Activated CD4-positive, alpha-beta T cell treated with anti-CD3 and anti-CD28 coated beads for 36 hours (primary cell): ENCODE results near the gene ZNF780A. TPM values are rescaled to one million over a fixed set of nuclear protein-coding genes. Genes with fewer than 3 reads are reported as not detected.
A peak's percentile ranks its signal among the peaks of the same experiment; 100 is the strongest.
"Not testable (repeated sequence)": the region's sequence is repeated elsewhere in the genome, so short reads cannot be mapped to it uniquely, and the experiment has no call there.

Experiments used
- ATAC-seq: fragments of 200-7000 bp; cut with Tn5 transposase; one replicate; pipeline ENCODE4 v1.10.0; 2021; ENCODE audit warnings: mild to moderate bottlenecking, moderate library complexity
- CTCF ChIA-PET: fragments of 350-600 bp; sonication (Branson Sonifier 250); formaldehyde crosslinking; loops from one replicate; lab custom pipeline; 2021; ENCODE audit warnings: antibody characterized with exemption; lab: Charles Lee
- POLR2A ChIA-PET: fragments of 350-600 bp; sonication (Branson Sonifier 250); formaldehyde crosslinking; loops from one replicate; lab custom pipeline; 2021; ENCODE audit warnings: antibody characterized with exemption, inconsistent platforms; lab: Charles Lee
- DNase-seq: peaks from one replicate; pipeline ENCODE4 v3.0.0-alpha.2; 2020
- H3K27ac Mint-ChIP-seq: one replicate; pipeline ENCODE4 v1.8.0; 2021; ENCODE audit warnings: mixed read lengths
- H3K27me3 Mint-ChIP-seq: one replicate; pipeline ENCODE4 v1.8.0; 2021; ENCODE audit warnings: mixed read lengths
- H3K36me3 Mint-ChIP-seq: one replicate; pipeline ENCODE4 v1.8.0; 2021; ENCODE audit warnings: low read depth, mixed read lengths
- H3K4me1 Mint-ChIP-seq: one replicate; pipeline ENCODE4 v1.8.0; 2021; ENCODE audit warnings: mixed read lengths
- H3K4me3 Mint-ChIP-seq: one replicate; pipeline ENCODE4 v1.8.0; 2021; ENCODE audit warnings: mild to moderate bottlenecking, moderate library complexity, mixed read lengths
- H3K9me3 Mint-ChIP-seq: one replicate; pipeline ENCODE4 v1.8.0; 2021; ENCODE audit warnings: low read depth, mixed read lengths
- intact Hi-C, 2 experiments: fragments of 100-400 bp; cut with DNase I in 1 of 2; cut with micrococcal nuclease in 1 of 2; formaldehyde crosslinking; loops; one replicate each; pipeline versions ENCODE4 v1.14.2 to v1.15.1; 2022 to 2024; cut with DNase I, micrococcal nuclease
- total RNA-seq, 2 experiments: library from RNA; stranded (reverse); gene quantifications; one replicate each; pipeline ENCODE4 v1.2.3, GENCODE V29; 2021

Gene ZNF780A
- total RNA-seq, 2 experiments from 2014 or later = 19.2 to 19.4 TPM

DNA sequence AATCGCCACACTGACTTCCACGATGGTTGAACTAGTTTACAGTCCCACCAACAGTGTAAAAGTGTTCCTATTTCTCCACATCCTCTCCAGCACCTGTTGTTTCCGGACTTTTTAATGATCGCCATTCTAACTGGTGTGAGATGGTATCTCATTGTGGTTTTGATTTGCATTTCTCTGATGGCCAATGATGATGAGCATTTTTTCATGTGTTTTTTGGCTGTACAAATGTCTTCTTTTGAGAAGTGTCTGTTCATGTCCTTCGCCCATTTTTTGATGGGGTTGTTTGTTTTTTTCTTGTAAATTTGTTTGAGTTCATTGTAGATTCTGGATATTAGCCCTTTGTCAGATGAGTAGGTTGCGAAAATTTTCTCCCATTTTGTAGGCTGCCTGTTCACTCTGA, 23.4 kb upstream of the ZNF780A start:
- H3K9me3 Mint-ChIP-seq, H3K36me3 Mint-ChIP-seq, ATAC-seq, intact Hi-C loops, CTCF ChIA-PET, H3K4me3 Mint-ChIP-seq, H3K27ac Mint-ChIP-seq, H3K4me1 Mint-ChIP-seq, POLR2A ChIA-PET, DNase-seq: not testable (repeated sequence)
- peaks cover 11% of the 10 kb centered on the region for H3K27me3 Mint-ChIP-seq

DNA sequence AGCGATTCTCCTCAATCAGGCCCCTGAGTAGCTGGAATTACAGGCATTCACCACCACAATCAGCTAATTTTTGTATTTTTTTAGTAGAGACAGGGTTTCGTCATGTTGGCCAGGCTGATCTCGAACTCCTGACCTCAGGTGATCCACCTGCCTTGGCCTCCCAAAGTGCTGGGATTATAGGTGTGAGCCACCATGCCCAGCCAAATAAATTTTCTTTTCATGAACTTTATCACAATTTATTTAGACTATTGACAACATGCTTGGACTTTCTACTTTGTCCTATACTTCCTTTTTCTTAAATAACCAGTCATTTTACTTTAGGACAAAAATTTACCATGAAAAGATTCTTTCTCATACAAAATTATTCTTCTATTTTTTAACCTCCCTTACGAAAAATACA, 21.5 kb upstream of the ZNF780A start:
- ATAC-seq, DNase-seq, CTCF ChIA-PET, H3K4me3 Mint-ChIP-seq, POLR2A ChIA-PET, H3K4me1 Mint-ChIP-seq, intact Hi-C loops, H3K9me3 Mint-ChIP-seq, H3K27ac Mint-ChIP-seq, H3K36me3 Mint-ChIP-seq: not testable (repeated sequence)
- H3K27me3 Mint-ChIP-seq = peaks cover 11% of the 10 kb centered on the region

DNA sequence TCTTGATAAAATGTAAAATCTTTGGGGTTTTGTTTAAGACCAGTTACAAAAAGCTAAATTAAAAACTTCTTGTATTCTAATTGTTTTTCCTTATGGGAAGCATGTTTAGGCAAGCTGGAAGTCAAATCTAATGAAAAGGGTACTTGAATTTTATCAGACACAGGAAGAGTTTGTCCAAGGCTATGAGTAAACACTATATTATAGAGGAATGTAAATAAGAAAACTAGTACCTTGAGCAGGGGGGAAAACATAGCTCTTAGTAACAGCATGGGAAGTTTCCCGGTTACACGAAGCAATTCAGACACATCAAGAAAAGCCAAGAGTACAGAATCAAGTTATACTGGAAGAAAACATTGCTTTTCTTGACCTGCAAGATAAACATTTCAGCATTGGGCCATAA, 19.8 kb upstream of the ZNF780A start:
- Mint-ChIP-seq H3K36me3 (no peaks in the 10 kb centered on the region), H3K9me3 (peaks cover 2% of the 10 kb centered on the region), H3K27me3 (peaks cover 8% of the 10 kb centered on the region), H3K4me3 (no peak overlapping the region), H3K4me1 (no peaks in the 10 kb centered on the region), H3K27ac (no peak overlapping the region)
- ATAC-seq = no peak
- ChIA-PET CTCF (interaction anchor here (0.8 to 1.6 kb wide), 4 partner anchors 20 to 56 kb away, joined by 3 to 5 read pairs (median 3); partner anchors contain the start of gene ZNF780A), POLR2A (no interaction called here)
- intact Hi-C loops = no loop called here
- DNase-seq = no peak

- no peaks in the 10 kb centered on the region for H3K9me3 Mint-ChIP-seq
- H3K27me3 Mint-ChIP-seq = no peaks in the 10 kb centered on the region
- DNase-seq (no peak), ATAC-seq (no peak)
- ChIA-PET POLR2A (no interaction called here), CTCF (no interaction called here)
- H3K27ac Mint-ChIP-seq = no peak overlapping the region
- intact Hi-C loops = no loop called here
- no peak overlapping the region for H3K4me3 Mint-ChIP-seq
- H3K36me3 Mint-ChIP-seq = no peaks in the 10 kb centered on the region
- H3K4me1 Mint-ChIP-seq = no peaks in the 10 kb centered on the region
These were observed 14.0 kb upstream of the ZNF780A start for GRCh38 chr19:40104754-40105153.

DNA sequence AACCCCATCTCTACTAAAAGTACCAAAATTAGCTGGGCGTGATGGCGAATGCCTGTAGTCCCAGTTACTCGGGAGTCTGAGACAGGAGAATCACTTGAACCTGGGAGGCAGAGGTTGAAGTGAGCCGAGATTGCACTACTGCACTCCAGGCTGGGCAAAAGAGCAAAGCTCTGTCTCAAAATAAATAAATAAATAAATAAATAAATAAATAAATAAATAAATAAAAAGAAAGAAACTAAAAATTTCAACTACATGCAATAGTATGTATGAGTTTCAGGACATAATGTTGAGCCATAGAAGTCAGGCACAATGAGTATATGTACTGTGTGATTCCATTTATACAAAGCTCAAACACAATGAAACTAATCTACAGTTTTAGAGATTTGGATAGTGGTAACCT, 12.9 kb upstream of the ZNF780A start:
- no peaks in the 10 kb centered on the region for H3K4me1 Mint-ChIP-seq
- H3K9me3 Mint-ChIP-seq = no peaks in the 10 kb centered on the region
- ChIA-PET POLR2A (no interaction called here), CTCF (interaction anchor here (0.6 kb wide), 1 partner anchor 447 kb away, joined by 4 read pairs; no protein-coding TSS in a partner anchor)
- H3K27ac Mint-ChIP-seq = no peak overlapping the region
- no peak for ATAC-seq
- no peaks in the 10 kb centered on the region for H3K36me3 Mint-ChIP-seq
- H3K4me3 Mint-ChIP-seq = no peak overlapping the region
- intact Hi-C loops = no loop called here
- DNase-seq = no peak
- H3K27me3 Mint-ChIP-seq = no peaks in the 10 kb centered on the region

DNA sequence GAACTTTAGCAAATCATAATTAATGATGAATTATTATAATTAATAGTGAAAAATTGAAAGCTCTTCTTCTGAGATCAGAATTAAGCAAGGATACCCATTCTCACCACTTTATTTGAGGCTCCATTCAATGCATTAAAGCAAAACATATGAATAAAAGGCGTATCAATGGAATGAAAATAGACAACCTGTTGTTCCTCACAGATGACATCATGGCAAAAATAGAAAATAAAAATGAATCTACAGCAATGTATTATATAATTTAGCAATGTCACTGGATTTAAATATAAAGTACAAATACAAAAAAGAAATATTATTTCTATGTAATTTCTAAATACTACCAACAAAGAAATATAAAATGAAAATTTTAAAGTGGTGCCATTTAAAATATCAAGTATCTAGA, 11.1 kb upstream of the ZNF780A start:
- CTCF ChIA-PET = no interaction called here
- POLR2A ChIA-PET = no interaction called here
- no peak overlapping the region for H3K4me3 Mint-ChIP-seq
- no peaks in the 10 kb centered on the region for H3K9me3 Mint-ChIP-seq
- H3K27ac Mint-ChIP-seq = no peak overlapping the region
- ATAC-seq = no peak
- DNase-seq = no peak
- peaks cover 4% of the 10 kb centered on the region for H3K27me3 Mint-ChIP-seq
- no peaks in the 10 kb centered on the region for H3K36me3 Mint-ChIP-seq
- intact Hi-C loops = no loop called here
- no peaks in the 10 kb centered on the region for H3K4me1 Mint-ChIP-seq

DNA sequence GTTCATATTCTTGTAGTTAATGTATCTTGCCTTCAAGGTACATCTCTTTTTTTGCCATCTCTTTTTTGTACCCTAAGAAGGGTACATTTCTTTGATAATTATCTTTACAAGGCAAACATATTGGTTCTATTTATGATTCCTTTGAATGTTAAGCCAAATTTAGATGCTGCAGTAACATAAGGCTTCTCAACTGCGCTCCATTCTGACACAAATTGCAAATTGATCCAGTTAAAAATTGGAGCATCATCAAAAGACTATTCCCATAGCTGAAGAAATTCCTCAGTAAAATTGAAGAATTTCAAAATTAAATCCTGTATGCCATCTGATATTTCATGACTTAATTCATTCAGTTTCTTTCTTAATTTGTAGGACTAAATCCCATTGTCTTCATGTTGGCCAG, 2.7 kb upstream of the ZNF780A start:
- ChIA-PET POLR2A (no interaction called here), CTCF (interaction anchor here (1.7 kb wide), 1 partner anchor 249 kb away, joined by 4 read pairs; no protein-coding TSS in a partner anchor)
- Mint-ChIP-seq H3K4me1 (peaks cover 22% of the 10 kb centered on the region), H3K36me3 (peaks cover 10% of the 10 kb centered on the region), H3K27ac (no peak overlapping the region), H3K4me3 (no peak overlapping the region), H3K9me3 (peaks cover 3% of the 10 kb centered on the region), H3K27me3 (peaks cover 14% of the 10 kb centered on the region)
- intact Hi-C loops = no loop called here
- ATAC-seq (no peak), DNase-seq (no peak)

DNA sequence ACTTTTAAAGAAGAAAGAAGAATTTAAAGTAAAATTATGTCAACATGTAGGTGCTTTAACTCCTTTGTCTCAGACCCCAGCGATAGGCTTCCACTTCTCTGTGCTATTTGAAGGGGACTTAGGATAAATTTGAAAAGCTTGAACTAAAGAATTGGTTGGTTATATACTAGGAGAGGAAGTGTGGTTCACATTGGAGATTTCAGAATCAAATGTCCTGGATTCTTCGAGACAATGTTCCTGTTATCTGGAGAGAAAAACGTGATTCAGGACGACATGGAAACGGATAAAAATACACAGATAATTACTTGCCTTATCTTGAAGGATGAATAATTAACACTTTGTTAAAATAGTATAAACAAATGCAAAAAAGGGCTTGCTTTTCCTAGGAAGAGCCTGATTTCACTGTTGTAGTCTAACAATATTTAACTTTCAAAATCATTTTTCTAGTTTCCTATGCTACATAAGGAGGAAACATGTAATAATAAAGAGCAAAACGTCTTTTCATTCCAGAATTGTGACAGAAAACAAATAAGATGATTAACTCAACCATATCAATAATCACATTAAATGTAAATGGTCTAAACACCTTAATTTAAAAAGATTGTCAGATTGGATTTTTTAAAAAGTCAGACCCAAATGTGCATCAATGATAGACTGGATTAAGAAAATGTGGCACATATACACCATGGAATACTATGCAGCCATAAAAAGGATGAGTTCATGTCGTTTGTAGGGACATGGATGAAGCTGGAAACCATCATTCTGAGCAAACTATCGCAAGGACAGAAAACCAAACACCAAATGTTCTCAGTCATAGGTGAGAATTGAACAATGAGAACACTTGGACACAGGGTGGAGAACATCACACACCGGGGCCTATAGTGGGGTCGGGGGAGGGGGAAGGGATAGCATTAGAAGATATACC, 724 bp upstream of the ZNF780A start:
- DNase-seq = no peak
- Mint-ChIP-seq H3K4me3 (peak overlapping the region; percentile 97), H3K4me1 (peaks cover 34% of the 10 kb centered on the region), H3K9me3 (peaks cover 3% of the 10 kb centered on the region), H3K36me3 (peaks cover 19% of the 10 kb centered on the region), H3K27me3 (peaks cover 9% of the 10 kb centered on the region), H3K27ac (peak overlapping the region; percentile 100)
- CTCF ChIA-PET = interaction anchor here (0.6 to 1.7 kb wide), 5 partner anchors 21 to 247 kb away, joined by 3 to 4 read pairs (median 4); partner anchors contain the start of genes PSMC4 and ZNF780B
- POLR2A ChIA-PET = interaction anchor here (0.7 to 1.6 kb wide), 7 partner anchors 35 to 720 kb away, joined by 3 to 6 read pairs (median 3); partner anchors contain the start of genes AKT2, PSMC4 and ZNF780B
- ATAC-seq = no peak
- intact Hi-C loops = loop anchor here (2.0 kb wide), 1 partner anchor 95 kb away; the partner anchor contains the start of gene ZNF546 (in 2 of the 2)

GRCh38 chr19:40089462-40089861, 1.3 kb downstream of the ZNF780A start:
- Mint-ChIP-seq H3K4me3 (peak overlapping the region; percentile 97), H3K27ac (peak overlapping the region; percentile 100), H3K27me3 (peaks cover under 1% of the 10 kb centered on the region), H3K36me3 (peaks cover 24% of the 10 kb centered on the region), H3K9me3 (peaks cover 3% of the 10 kb centered on the region), H3K4me1 (peaks cover 34% of the 10 kb centered on the region)
- ChIA-PET CTCF (interaction anchor here (1.1 kb wide), 1 partner anchor 50 kb away, joined by 3 read pairs; no protein-coding TSS in a partner anchor), POLR2A (no interaction called here)
- ATAC-seq (no peak), DNase-seq (no peak)
- intact Hi-C loops = no loop called here

DNA sequence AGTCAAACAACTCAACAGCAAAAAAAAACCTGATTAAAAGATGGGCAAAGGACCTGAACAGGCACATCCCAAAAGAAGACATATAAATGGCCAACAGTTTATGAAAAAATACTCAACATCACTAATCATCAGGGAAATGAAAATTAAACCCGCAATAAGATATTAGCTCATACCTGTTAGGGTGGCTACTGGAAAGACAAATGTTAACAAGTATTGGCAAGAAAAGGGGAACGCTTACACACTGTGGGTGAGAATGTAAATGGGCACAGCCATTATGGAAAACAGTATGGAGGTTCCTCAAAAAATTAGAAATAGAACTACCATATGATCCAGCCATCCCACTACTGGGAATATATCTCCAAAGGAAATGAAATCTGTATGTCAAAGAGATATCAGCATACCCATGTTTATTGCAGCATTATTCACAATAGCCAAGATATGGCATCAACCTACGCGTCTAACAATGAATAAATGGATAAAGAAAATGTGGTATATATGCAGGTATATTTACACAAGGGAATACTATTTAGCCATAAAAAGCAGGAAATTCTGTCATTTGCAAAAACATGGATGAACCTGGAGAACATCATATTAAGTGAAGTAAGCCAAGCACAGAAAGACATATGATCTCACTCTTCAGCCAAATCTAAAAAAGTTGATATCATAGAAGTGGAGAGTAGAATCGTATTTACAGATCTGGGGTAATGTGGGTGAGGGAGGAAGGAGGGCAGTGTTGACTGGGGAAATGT, 2.3 kb downstream of the ZNF780A start:
- no peak for DNase-seq
- H3K27me3 Mint-ChIP-seq = no peaks in the 10 kb centered on the region
- intact Hi-C loops = no loop called here
- ChIA-PET CTCF (interaction anchor here (1.0 kb wide), 1 partner anchor 181 kb away, joined by 3 read pairs; no protein-coding TSS in a partner anchor), POLR2A (no interaction called here)
- peaks cover 34% of the 10 kb centered on the region for H3K4me1 Mint-ChIP-seq
- no peak for ATAC-seq
- no peak overlapping the region for H3K27ac Mint-ChIP-seq
- H3K9me3 Mint-ChIP-seq = peaks cover 3% of the 10 kb centered on the region
- H3K4me3 Mint-ChIP-seq = peak overlapping the region; percentile 97
- H3K36me3 Mint-ChIP-seq = peaks cover 30% of the 10 kb centered on the region

GRCh38 chr19:40084948-40085347, 5.8 kb downstream of the ZNF780A start:
- ChIA-PET CTCF (no interaction called here), POLR2A (no interaction called here)

More at GRCh38 chr19:40084948-40085347, 5.8 kb downstream of the ZNF780A start:
- H3K9me3 Mint-ChIP-seq = peaks cover 7% of the 10 kb centered on the region
- ATAC-seq = no peak
- peaks cover 27% of the 10 kb centered on the region for H3K4me1 Mint-ChIP-seq
- intact Hi-C loops = no loop called here
- peaks cover 57% of the 10 kb centered on the region for H3K36me3 Mint-ChIP-seq
- H3K27me3 Mint-ChIP-seq = no peaks in the 10 kb centered on the region
- DNase-seq = no peak
- H3K4me3 Mint-ChIP-seq = no peak overlapping the region
- no peak overlapping the region for H3K27ac Mint-ChIP-seq
